H1 (cell line): ENCODE results near the gene HSPB1. TPM values are rescaled to one million over a fixed set of nuclear protein-coding genes. Genes with fewer than 3 reads are reported as not detected.

ENCODE experiments used
- CTCF ChIA-PET: fragments of 300-600 bp; sonication (Branson Sonifier 250); formaldehyde crosslinking; loops from one replicate; lab custom pipeline; 2021; ENCODE audit not compliant: partially characterized antibody; lab: Charles Lee
- POLR2A ChIA-PET: fragments of 300-600 bp; sonication (Branson Sonifier 250); formaldehyde crosslinking; loops from one replicate; lab custom pipeline; 2021; ENCODE audit warnings: inconsistent platforms; ENCODE audit not compliant: partially characterized antibody; lab: Charles Lee
- DNase-seq, 2 experiments: peaks; one replicate each; pipeline versions ENCODE4 v3.0.0 to v3.0.0-alpha.2; 2010 to 2022; ENCODE audit warnings: low spot score in 2 of 2, low read depth in 1 of 2, mixed read lengths in 1 of 2
- FAIRE-seq: peaks from 2 replicates; lab custom pipeline; 2011; peaks lifted over from hg19 to GRCh38; lab: Jason Lieb, UNC
- H2AFZ ChIP-seq: 2 replicates; pipeline ENCODE4 v1.8.1; 2012; ENCODE audit warnings: low read length, inconsistent platforms
- H2AK5ac ChIP-seq: 2 replicates; pipeline ENCODE4 v1.6.1; 2013; ENCODE audit warnings: low read depth, low read length
- H2BK120ac ChIP-seq: replicated peaks from 2 replicates; pipeline ENCODE3; 2013; ENCODE audit warnings: low read depth, low read length, inconsistent platforms
- H2BK12ac ChIP-seq: 2 replicates; pipeline ENCODE4 v1.6.1; 2013; ENCODE audit warnings: low read depth, low read length
- H2BK15ac ChIP-seq: 2 replicates; pipeline ENCODE4 v1.6.1; 2013; ENCODE audit warnings: low read length
- H2BK20ac ChIP-seq: 2 replicates; pipeline ENCODE4 v1.6.1; 2013; ENCODE audit warnings: low read length
- H2BK5ac ChIP-seq: 2 replicates; pipeline ENCODE4 v1.6.1; 2013; ENCODE audit warnings: low read depth, low read length
- H3K14ac ChIP-seq: 2 replicates; pipeline ENCODE4 v1.6.1; 2013; ENCODE audit warnings: inconsistent platforms; ENCODE audit not compliant: insufficient read length
- H3K18ac ChIP-seq: 2 replicates; pipeline ENCODE4 v1.6.1; 2013; ENCODE audit warnings: low read length; ENCODE audit errors: extremely low read depth
- H3K23ac ChIP-seq: 2 replicates; pipeline ENCODE4 v1.6.1; 2013; ENCODE audit warnings: inconsistent platforms; ENCODE audit not compliant: insufficient read length
- H3K23me2 ChIP-seq: 2 replicates; pipeline ENCODE4 v1.6.1; 2013; ENCODE audit warnings: low read depth, low read length
- H3K27ac ChIP-seq: 2 replicates; pipeline ENCODE4 v1.6.1; 2011; ENCODE audit warnings: low read depth, low read length, inconsistent platforms
- H3K27me3 ChIP-seq, 4 experiments: replicated peaks in 1 of 4; 1 replicate in 1 of 4; 2 replicates in 3 of 4; pipeline versions ENCODE4 v1.6.1 to v1.8.1; 2011 to 2013; ENCODE audit warnings: low read length in 3 of 4, mild to moderate bottlenecking in 3 of 4, inconsistent platforms in 2 of 4, mixed read lengths in 2 of 4, moderate library complexity in 1 of 4; ENCODE audit not compliant: control insufficient read depth in 3 of 4, insufficient read depth in 3 of 4; ENCODE audit errors: extremely low read depth in 1 of 4
- H3K36me3 ChIP-seq, 4 experiments: 2 replicates each; pipeline versions ENCODE4 v1.6.1 to v1.8.1; 2011 to 2013; ENCODE audit warnings: mild to moderate bottlenecking in 4 of 4, low read length in 3 of 4, moderate library complexity in 2 of 4, control low read depth in 1 of 4, inconsistent platforms in 1 of 4; ENCODE audit not compliant: insufficient read depth in 4 of 4, control insufficient read depth in 2 of 4
- H3K4ac ChIP-seq: replicated peaks from 2 replicates; pipeline ENCODE3; 2013; ENCODE audit warnings: low read length, low read depth, mixed read lengths, inconsistent platforms; ENCODE audit not compliant: insufficient read length
- H3K4me1 ChIP-seq, 4 experiments: replicated peaks in 1 of 4; 1 replicate in 1 of 4; 2 replicates in 3 of 4; pipeline versions ENCODE4 v1.6.1 to v1.8.1; 2011 to 2013; ENCODE audit warnings: low read length in 3 of 4, inconsistent platforms in 2 of 4, mixed read lengths in 1 of 4; ENCODE audit not compliant: insufficient read depth in 4 of 4, control insufficient read depth in 3 of 4
- H3K4me2 ChIP-seq, 2 experiments: 2 replicates each; pipeline versions ENCODE4 v1.6.1 to v1.8.1; 2011 to 2013; ENCODE audit warnings: low read depth in 2 of 2, low read length in 2 of 2, control low read depth in 1 of 2, inconsistent platforms in 1 of 2, mild to moderate bottlenecking in 1 of 2; ENCODE audit not compliant: insufficient read depth in 1 of 2
- H3K4me3 ChIP-seq, 4 experiments: fragments of 200-600, 300-600 bp in 1 of 4; sonication (generic), shearing (Covaris generic), sonication (Bioruptor Twin) in 1 of 4; 2 replicates each; pipeline versions ENCODE4 v1.5.1 to v1.8.1; 2011 to 2016; ENCODE audit warnings: low read length in 4 of 4, low read depth in 3 of 4, control low read depth in 2 of 4, inconsistent platforms in 2 of 4, mild to moderate bottlenecking in 2 of 4, mixed read lengths in 1 of 4, moderate library complexity in 1 of 4; ENCODE audit not compliant: insufficient read depth in 2 of 4; ENCODE audit errors: extremely low read depth in 1 of 4
- H3K56ac ChIP-seq: replicated peaks from 2 replicates; pipeline ENCODE3; 2013; ENCODE audit warnings: low read depth, mild to moderate bottlenecking, mixed read lengths, low read length, inconsistent platforms; ENCODE audit not compliant: insufficient read length
- H3K79me1 ChIP-seq: 2 replicates; pipeline ENCODE4 v1.6.1; 2013; ENCODE audit warnings: low read depth, low read length, control low read depth
- H3K79me2 ChIP-seq, 2 experiments: 2 replicates each; pipeline versions ENCODE4 v1.6.1 to v1.8.1; 2012 to 2013; ENCODE audit warnings: low read length in 2 of 2, mild to moderate bottlenecking in 2 of 2, inconsistent platforms in 1 of 2; ENCODE audit not compliant: insufficient read depth in 2 of 2, control insufficient read depth in 1 of 2
- H3K9ac ChIP-seq, 4 experiments: replicated peaks in 1 of 4; 1 replicate in 1 of 4; 2 replicates in 3 of 4; pipeline versions ENCODE4 v1.6.1 to v1.8.1; 2011 to 2013; ENCODE audit warnings: low read depth in 3 of 4, low read length in 3 of 4, control low read depth in 2 of 4, mild to moderate bottlenecking in 2 of 4, moderate library complexity in 2 of 4, inconsistent platforms in 1 of 4; ENCODE audit errors: extremely low read depth in 1 of 4
- H3K9me3 ChIP-seq, 2 experiments: 2 replicates each; pipeline versions ENCODE4 v1.6.1 to v1.8.1; 2012 to 2013; ENCODE audit warnings: mild to moderate bottlenecking in 2 of 2, moderate library complexity in 2 of 2, control low read depth in 1 of 2, inconsistent platforms in 1 of 2, low read depth in 1 of 2, low read length in 1 of 2, mixed read lengths in 1 of 2; ENCODE audit not compliant: insufficient read depth in 2 of 2
- H4K20me1 ChIP-seq, 2 experiments: replicated peaks in 1 of 2; 2 replicates each; pipeline versions ENCODE3 to v1.8.1; 2011 to 2013; ENCODE audit warnings: inconsistent platforms in 2 of 2, low read length in 2 of 2, mild to moderate bottlenecking in 1 of 2; ENCODE audit not compliant: insufficient read depth in 2 of 2, control insufficient read depth in 1 of 2
- H4K5ac ChIP-seq: 2 replicates; pipeline ENCODE4 v1.6.1; 2013; ENCODE audit warnings: low read length, low read depth, mixed read lengths, inconsistent platforms; ENCODE audit not compliant: insufficient read length
- H4K8ac ChIP-seq: 2 replicates; pipeline ENCODE4 v1.8.0; 2013; ENCODE audit warnings: mild to moderate bottlenecking, moderate library complexity, low read length, inconsistent platforms; ENCODE audit not compliant: insufficient read depth; ENCODE audit errors: extremely low read depth
- H4K91ac ChIP-seq: replicated peaks from 2 replicates; pipeline ENCODE3; 2013; ENCODE audit warnings: low read length, mixed read lengths, inconsistent platforms; ENCODE audit not compliant: insufficient read length
- ASH2L ChIP-seq: fragments of 200-600, 300-600 bp; sonication (generic); IDR thresholded peaks from one replicate; pipeline ENCODE4 v1.7.1; 2017; ENCODE audit warnings: low read length
- CREB1 ChIP-seq: IDR thresholded peaks from 2 replicates; pipeline ENCODE4 v1.6.1; 2012; ENCODE audit warnings: inconsistent platforms
- EP300 ChIP-seq, 2 experiments: IDR thresholded peaks; 1 replicate in 1 of 2; 2 replicates in 1 of 2; pipeline ENCODE4 v1.6.1; 2011 to 2012; ENCODE audit warnings: low read depth in 2 of 2, low read length in 2 of 2, mild to moderate bottlenecking in 2 of 2, borderline replicate concordance in 1 of 2, inconsistent platforms in 1 of 2, moderate library complexity in 1 of 2
- HDAC6 ChIP-seq: IDR thresholded peaks from one replicate; pipeline ENCODE4 v1.7.1; 2012; ENCODE audit warnings: low read depth, mild to moderate bottlenecking, inconsistent platforms, low read length, moderate library complexity
- NRF1 ChIP-seq: IDR thresholded peaks from 2 replicates; pipeline ENCODE4 v1.6.1; 2011; ENCODE audit warnings: mild to moderate bottlenecking, low read depth, low read length, improper control_type of control experiment
- PHF8 ChIP-seq: fragments of 200-600 bp; sonication (generic); conservative IDR thresholded peaks from 2 replicates; pipeline ENCODE4 v1.7.1; 2012; ENCODE audit warnings: low read depth, mild to moderate bottlenecking, inconsistent platforms, low read length, moderate library complexity
- RXRA ChIP-seq: IDR thresholded peaks from 2 replicates; pipeline ENCODE4 v1.6.1; 2011; ENCODE audit warnings: low read depth, mild to moderate bottlenecking, low read length, moderate library complexity; ENCODE audit not compliant: insufficient read depth
- SIRT6 ChIP-seq: IDR thresholded peaks from one replicate; pipeline ENCODE4 v1.7.1; 2012; ENCODE audit warnings: low read length, inconsistent platforms
- SP1 ChIP-seq: IDR thresholded peaks from 2 replicates; pipeline ENCODE4 v1.6.1; 2011; ENCODE audit warnings: low read depth, low read length
- SUZ12 ChIP-seq: fragments of 200-600 bp; sonication (generic); IDR thresholded peaks from 2 replicates; pipeline ENCODE4 v1.6.1; 2012; ENCODE audit warnings: mild to moderate bottlenecking, inconsistent platforms, low read length, moderate library complexity, mixed read lengths
- TAF1 ChIP-seq: IDR thresholded peaks from 2 replicates; pipeline ENCODE4 v1.6.1; 2011; ENCODE audit warnings: mild to moderate bottlenecking, low read depth, low read length
- TBP ChIP-seq: IDR thresholded peaks from 2 replicates; pipeline ENCODE4 v1.6.1; 2011; ENCODE audit warnings: low read depth, low read length, improper control_type of control experiment
- USF2 ChIP-seq: IDR thresholded peaks from 2 replicates; pipeline ENCODE4 v1.6.1; 2011; ENCODE audit warnings: low read length, improper control_type of control experiment
- YY1 ChIP-seq: IDR thresholded peaks from 2 replicates; pipeline ENCODE4 v1.6.1; 2011; ENCODE audit warnings: low read depth, mild to moderate bottlenecking, low read length
- WGBS, 2 experiments: shearing (Covaris generic) in 1 of 2; methylation state at CpG; one replicate each; pipeline versions ENCODE4 v1.1.6 to v1.1.7; 2013 to 2015; ENCODE audit warnings: low lambda C conversion rate in 2 of 2, mixed read lengths in 2 of 2, inconsistent platforms in 1 of 2, low coverage in 1 of 2, missing lambda C conversion rate in 1 of 2; ENCODE audit not compliant: insufficient replicate concordance in 2 of 2, insufficient coverage in 1 of 2, insufficient read length in 1 of 2; ENCODE audit errors: extremely low coverage in 1 of 2, missing lambda C conversion rate in 1 of 2; 5-methylcytosine and 5-hydroxymethylcytosine counted together
- polyA plus RNA-seq, 7 experiments: library from polyadenylated mRNA; depleted of rRNA in 3 of 7; stranded (reverse) in 5 of 7; unstranded in 2 of 7; fragments of >200 nt in 5 of 7; fragments of 200-250 nt in 2 of 7; gene quantifications; 1 replicate in 5 of 7; 2 replicates in 1 of 7; 4 replicates in 1 of 7; pipeline versions ENCODE4 v1.2.1 to v1.2.3, GENCODE V29; 2011 to 2013; ENCODE audit warnings: missing spikeins in 2 of 7, mixed read lengths in 2 of 7
- total RNA-seq: library from RNA; stranded (reverse); fragmentation: NEBNext Ultra II Directional; extraction: Animal tissue kit (Norgen Biotek cat#: 25700); gene quantifications from 2 replicates; pipeline ENCODE4 v1.2.1, GENCODE V29; 2021

Gene HSPB1
- total and polyA plus RNA-seq, 2 of the 8 experiments (the other 6 are each of a cell fraction or from before 2014, with no cell fraction given) = 165 to 254 TPM

GRCh38 chr7:76265299-76265698, 37.2 kb upstream of the HSPB1 start:
- H3K4ac ChIP-seq = no peak overlapping the region
- POLR2A ChIA-PET = interaction anchor here (0.8 to 3.3 kb wide), 2 partner anchors 8 to 53 kb away, joined by 3 to 10 read pairs; no protein-coding TSS in a partner anchor
- H2BK120ac ChIP-seq = no peak overlapping the region
- H3K4me3 ChIP-seq = no peak overlapping the region
- H4K5ac ChIP-seq = no peak overlapping the region
- H4K20me1 ChIP-seq = no peaks in the 10 kb centered on the region
- no peak overlapping the region for H4K8ac ChIP-seq
- H3K4me1 ChIP-seq = peaks cover 3 to 37% (median 30%) of the 10 kb centered on the region in 4 experiments
- H2AK5ac ChIP-seq = no peak overlapping the region
- WGBS, 2 experiments = 98% methylated on average over 6 of the region's 7 CpGs; no CpG with 5 or more reads in 1 of the 2 experiments
- no peak overlapping the region for H3K18ac ChIP-seq
- no peaks in the 10 kb centered on the region for H3K9me3 ChIP-seq
- H4K91ac ChIP-seq = no peak overlapping the region
- H2BK12ac ChIP-seq = no peak overlapping the region
- H3K79me1 ChIP-seq = no peaks in the 10 kb centered on the region
- no peak overlapping the region for H3K4me2 ChIP-seq
- H2AFZ ChIP-seq = no peak overlapping the region
- H3K14ac ChIP-seq = no peak overlapping the region
- CTCF ChIA-PET = interaction anchor here (1.2 to 5.7 kb wide), 8 partner anchors 8 to 97 kb away, joined by 4 to 125 read pairs (median 32); partner anchors contain the start of gene SRRM3
- no peak overlapping the region for H3K23ac ChIP-seq
- H3K56ac ChIP-seq = no peak overlapping the region
- H3K79me2 ChIP-seq = no peaks in the 10 kb centered on the region
- H2BK20ac ChIP-seq = no peak overlapping the region
- no peaks in the 10 kb centered on the region for H3K36me3 ChIP-seq
- H2BK15ac ChIP-seq = no peak overlapping the region
- H3K27me3 ChIP-seq = peaks cover 0 to 5% (median 3%) of the 10 kb centered on the region in 4 experiments; a peak in 4 of 7 replicates
- peaks cover 9% of the 10 kb centered on the region; the same call in 1 of the 2 replicates for H3K23me2 ChIP-seq
- H3K9ac ChIP-seq = no peak overlapping the region
- FAIRE-seq = no peak
- DNase-seq = no peak
- H2BK5ac ChIP-seq = no peak overlapping the region
- H3K27ac ChIP-seq = no peak overlapping the region
- TF ChIP-seq HDAC6 = no peak
- no peak for TF ChIP-seq RXRA
- no peak for TF ChIP-seq SIRT6
- TF ChIP-seq CREB1 = no peak
- no peak for TF ChIP-seq USF2
- no peak for TF ChIP-seq NRF1
- TF ChIP-seq SP1 = no peak
- no peak for TF ChIP-seq TBP
- no peak for TF ChIP-seq EP300 (IDR thresholded peaks at IDR 0.05; ENCODE audit: borderline replicate concordance in 1 of 2, low read depth in 2 of 2, low read length in 2 of 2)
- TF ChIP-seq ASH2L = no peak
- TF ChIP-seq SUZ12 = no peak
- no peak for TF ChIP-seq YY1
- TF ChIP-seq PHF8 = no peak
- no peak for TF ChIP-seq TAF1
